Measurements from ENCODE around the gene GRM7.

Gene GRM7

GRCh38 chr3:7381741-7382140 lies 520.8 kb downstream of the GRM7 start:
- no peak overlapping the region for H3K4me3 ChIP-seq (ENCODE audit: low read length)
- no peak for DNase-seq (ENCODE audit: low read depth)
- TF ChIP-seq CTCF (conservative IDR thresholded peaks at IDR 0.05; ENCODE audit: low read depth, low read length): no peak

DNA sequence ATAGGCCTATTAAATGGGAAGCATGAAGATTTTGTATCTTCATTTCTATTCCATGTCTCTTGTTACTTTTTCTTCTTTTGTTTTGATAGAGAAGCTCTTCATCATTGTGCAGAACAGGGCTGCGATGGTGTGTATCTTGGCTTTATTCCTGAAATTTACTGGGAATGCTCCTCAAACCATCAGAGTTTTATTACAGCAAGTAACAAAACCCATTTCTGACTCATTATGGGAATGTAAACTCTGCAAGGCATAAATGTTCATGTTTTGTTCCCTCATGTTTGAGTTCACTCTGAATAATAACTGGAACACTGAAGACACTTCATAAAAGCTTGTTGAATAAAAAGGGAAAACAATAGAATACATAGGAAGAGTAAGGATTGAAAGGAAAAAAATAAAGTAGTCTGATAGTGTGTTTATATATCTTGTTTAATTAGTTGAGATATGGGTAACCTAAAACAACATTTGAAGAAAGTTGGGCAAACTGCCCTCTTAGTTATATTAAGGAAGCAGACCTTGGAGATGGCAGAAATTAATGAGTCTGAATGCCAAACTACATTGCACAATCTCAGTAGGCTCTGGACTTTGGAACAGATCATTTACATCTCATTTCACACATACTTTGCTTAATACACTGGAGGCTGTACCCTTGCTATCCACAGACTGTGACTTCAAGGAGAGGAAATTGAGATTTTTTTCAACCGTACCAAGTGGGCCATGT lies 521.5 kb downstream of the GRM7 start:
- H3K4me3 ChIP-seq (ENCODE audit: low read length): no peak overlapping the region
- DNase-seq (ENCODE audit: low read depth): no peak
- TF ChIP-seq CTCF (conservative IDR thresholded peaks at IDR 0.05; ENCODE audit: low read depth, low read length): no peak

DNA sequence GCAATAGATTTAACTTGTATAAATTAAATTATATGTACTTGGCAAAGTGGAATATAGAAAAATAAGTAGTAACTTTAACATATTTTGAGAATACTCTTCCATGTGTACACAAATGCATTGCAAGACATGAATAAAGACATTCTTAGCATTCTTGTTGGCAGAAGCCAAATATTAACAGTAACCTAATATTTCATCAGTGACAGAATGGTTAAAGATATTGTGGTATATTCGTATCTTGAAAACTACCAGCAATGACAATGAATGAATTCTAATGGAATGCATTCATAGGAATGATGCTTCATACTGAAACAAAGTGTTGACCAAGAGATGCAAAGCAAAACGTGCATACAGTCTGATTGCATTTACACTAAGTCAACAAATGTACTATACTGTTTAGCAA lies 524.7 kb downstream of the GRM7 start:
- no peak for DNase-seq (ENCODE audit: low read depth)
- TF ChIP-seq CTCF (conservative IDR thresholded peaks at IDR 0.05; ENCODE audit: low read depth, low read length): no peak
- no peak overlapping the region for H3K4me3 ChIP-seq (ENCODE audit: low read length)

GRCh38 chr3:7388026-7388425 lies 527.1 kb downstream of the GRM7 start:
- H3K4me3 ChIP-seq (ENCODE audit: low read length): no peak overlapping the region
- no peak for DNase-seq (ENCODE audit: low read depth)
- no peak for TF ChIP-seq CTCF (conservative IDR thresholded peaks at IDR 0.05; ENCODE audit: low read depth, low read length)

- no peak for DNase-seq (ENCODE audit: low read depth)
- no peak for TF ChIP-seq CTCF (conservative IDR thresholded peaks at IDR 0.05; ENCODE audit: low read depth, low read length)
- H3K4me3 ChIP-seq (ENCODE audit: low read length): no peak overlapping the region
Observed at GRCh38 chr3:7392206-7392605, 531.3 kb downstream of the GRM7 start.

DNA sequence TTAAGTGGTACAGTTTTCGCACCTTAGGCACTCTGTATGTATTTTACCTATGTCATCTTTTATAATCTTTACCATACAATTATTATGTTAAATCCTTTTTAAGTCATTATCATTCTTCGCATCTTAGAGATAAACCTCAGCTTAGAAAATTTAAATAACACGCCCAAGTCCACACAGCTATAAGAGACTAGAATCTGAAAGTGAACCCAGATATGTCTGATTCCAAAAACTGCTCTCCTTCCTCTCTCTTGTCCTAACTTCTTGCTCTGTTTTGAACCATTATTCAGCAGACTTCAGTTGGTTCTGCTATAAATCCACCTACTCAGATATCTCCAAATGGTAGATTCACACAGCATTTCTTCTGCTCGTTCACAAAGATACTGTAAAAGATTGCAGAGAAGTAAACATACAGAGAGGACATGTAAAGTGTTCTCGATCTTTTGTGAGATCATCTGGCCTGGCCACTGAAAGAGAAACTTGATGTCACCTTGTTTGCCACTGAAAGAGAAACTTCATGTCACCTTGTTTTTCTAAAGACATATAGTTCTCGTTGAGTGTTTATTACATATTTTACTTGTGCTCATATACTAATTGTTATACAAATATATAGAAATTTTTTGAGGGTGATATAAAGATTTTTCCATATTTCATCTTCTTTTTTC lies 533.2 kb downstream of the GRM7 start:
- no peak overlapping the region for H3K4me3 ChIP-seq (ENCODE audit: low read length)
- no peak for TF ChIP-seq CTCF (conservative IDR thresholded peaks at IDR 0.05; ENCODE audit: low read depth, low read length)
- no peak for DNase-seq (ENCODE audit: low read depth)

DNA sequence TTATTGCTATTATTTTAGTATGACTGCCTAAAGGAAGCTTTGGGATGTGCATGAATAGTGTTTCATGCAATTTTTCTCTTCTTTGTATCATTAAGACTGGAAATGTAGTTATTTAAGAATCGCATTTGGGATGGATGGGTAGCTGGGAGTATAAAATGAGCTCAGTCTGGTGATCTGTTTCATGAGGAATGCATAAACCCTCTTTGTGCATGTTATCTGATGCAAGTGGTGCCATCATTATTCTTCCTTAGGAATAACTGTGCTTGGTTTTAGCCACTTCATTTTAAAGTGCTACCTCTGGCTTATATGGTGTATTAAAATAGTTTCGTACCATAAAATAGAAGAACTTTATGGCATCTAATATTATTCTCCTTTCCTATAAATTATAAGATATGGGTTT lies 535.6 kb downstream of the GRM7 start:
- DNase-seq (ENCODE audit: low read depth): no peak
- H3K4me3 ChIP-seq (ENCODE audit: low read length): no peak overlapping the region
- no peak for TF ChIP-seq CTCF (conservative IDR thresholded peaks at IDR 0.05; ENCODE audit: low read depth, low read length)
